ENCODE data around the gene PWWP2B. TPM values are rescaled to one million over a fixed set of nuclear protein-coding genes. Genes with fewer than 3 reads are reported as not detected.

The PWWP2B gene
- total and polyA plus RNA-seq, 2 experiments from 2014 or later: 2.3 to 12.8 TPM

DNA sequence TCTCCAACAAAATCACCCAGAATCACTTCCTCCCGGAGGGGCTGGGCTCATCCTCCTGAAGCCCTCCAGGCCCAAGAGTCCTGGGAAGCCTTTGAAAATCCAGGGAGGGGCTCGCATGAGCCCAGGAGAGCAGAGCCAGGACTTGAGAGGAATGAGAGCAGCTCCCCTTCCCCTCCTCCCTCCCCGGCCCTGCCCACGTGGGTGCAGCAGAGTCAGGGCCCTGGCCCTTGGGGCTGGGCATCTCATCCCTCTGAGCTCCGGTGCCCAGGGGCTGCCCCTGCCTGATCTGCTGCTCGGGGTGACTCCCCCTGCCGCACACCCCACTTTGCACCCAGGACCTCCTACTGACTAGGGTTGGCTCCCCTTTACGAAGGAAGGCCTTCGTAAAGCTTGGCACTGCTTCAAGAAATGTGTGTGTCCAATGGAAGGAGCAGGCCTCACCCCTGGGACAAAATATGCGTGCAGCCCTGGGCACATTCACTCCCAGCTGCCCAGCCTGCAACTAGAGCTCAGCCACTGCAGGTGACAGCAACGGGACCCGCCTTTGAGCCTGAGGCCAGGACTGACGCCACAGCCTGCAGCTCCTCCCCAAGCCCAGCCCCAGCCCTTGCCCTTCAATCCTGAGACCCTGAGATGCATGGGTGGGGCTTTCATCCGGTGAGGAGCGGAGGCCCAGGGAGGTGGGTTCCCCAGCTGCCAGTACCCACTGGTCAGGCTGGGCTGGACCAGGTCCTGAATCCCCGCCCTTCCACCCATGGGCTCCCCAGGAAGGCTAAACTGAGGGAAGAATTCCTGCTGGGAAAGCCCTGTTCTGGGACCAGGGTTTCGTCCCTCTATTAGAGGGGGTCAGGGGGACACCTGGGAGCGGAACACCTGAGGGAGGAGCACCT, 21.8 kb downstream of the PWWP2B start:
- Histone ChIP-seq H3K36me3 (ENCODE audit: insufficient read depth) (no peaks in the 10 kb centered on the region), H2AFZ (no peak overlapping the region), H3F3A (replicated peaks; ENCODE audit: low read depth) (0 out of 2 replicates have a peak, but pooled peaks cover 8% of the 10 kb centered on the region), H3K79me2 (replicated peaks; ENCODE audit: insufficient read depth) (no peaks in the 10 kb centered on the region), H3K27me3 (ENCODE audit: insufficient read depth) (no peaks in the 10 kb centered on the region), H3K4me3 (0 out of 2 replicates have a peak overlapping the region, but pooled peaks have one; percentile 34), H4K20me1 (replicated peaks; ENCODE audit: insufficient read depth) (no peaks in the 10 kb centered on the region), H3K27ac (ENCODE audit: low read depth) (peak overlapping the region; percentile 72; the same call in 1 of the 2 replicates), H3K4me2 (peak overlapping the region; percentile 55), H3K4me1 (ENCODE audit: insufficient read depth) (peaks cover 15% of the 10 kb centered on the region), H3K9me2 (ENCODE audit: insufficient read depth) (no peaks in the 10 kb centered on the region)
- ATAC-seq (peak; percentile 76), DNase-seq (ENCODE audit: low spot score) (peak; percentile 86)
- peaks cover 10% of the 10 kb centered on the region for H3K27me3 Mint-ChIP-seq (ENCODE audit: insufficient read depth, low read depth, poor library complexity)
- no peak for TF ChIP-seq JUNB (IDR thresholded peaks at IDR 0.05; ENCODE audit: unreplicated experiment)
- no peak for TF ChIP-seq CREB1 (CRISPR knock-in tag; IDR thresholded peaks at IDR 0.05; ENCODE audit: low read depth)
- TF ChIP-seq POLR2AphosphoS5 (IDR thresholded peaks at IDR 0.05; ENCODE audit: low read depth): peak; percentile 47; the same call in 1 of the 2 replicates
- TF ChIP-seq, protein P1, sequence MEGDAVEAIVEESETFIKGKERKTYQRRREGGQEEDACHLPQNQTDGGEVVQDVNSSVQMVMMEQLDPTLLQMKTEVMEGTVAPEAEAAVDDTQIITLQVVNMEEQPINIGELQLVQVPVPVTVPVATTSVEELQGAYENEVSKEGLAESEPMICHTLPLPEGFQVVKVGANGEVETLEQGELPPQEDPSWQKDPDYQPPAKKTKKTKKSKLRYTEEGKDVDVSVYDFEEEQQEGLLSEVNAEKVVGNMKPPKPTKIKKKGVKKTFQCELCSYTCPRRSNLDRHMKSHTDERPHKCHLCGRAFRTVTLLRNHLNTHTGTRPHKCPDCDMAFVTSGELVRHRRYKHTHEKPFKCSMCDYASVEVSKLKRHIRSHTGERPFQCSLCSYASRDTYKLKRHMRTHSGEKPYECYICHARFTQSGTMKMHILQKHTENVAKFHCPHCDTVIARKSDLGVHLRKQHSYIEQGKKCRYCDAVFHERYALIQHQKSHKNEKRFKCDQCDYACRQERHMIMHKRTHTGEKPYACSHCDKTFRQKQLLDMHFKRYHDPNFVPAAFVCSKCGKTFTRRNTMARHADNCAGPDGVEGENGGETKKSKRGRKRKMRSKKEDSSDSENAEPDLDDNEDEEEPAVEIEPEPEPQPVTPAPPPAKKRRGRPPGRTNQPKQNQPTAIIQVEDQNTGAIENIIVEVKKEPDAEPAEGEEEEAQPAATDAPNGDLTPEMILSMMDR (conservative IDR thresholded peaks at IDR 0.05; ENCODE audit: low read depth in 2 of 2): no peak
- H3K27ac Mint-ChIP-seq: peak overlapping the region; percentile 87; the same call in 1 of the 2 replicates
- H3K4me1 Mint-ChIP-seq: peaks cover 43% of the 10 kb centered on the region
- no peaks in the 10 kb centered on the region; the same call in 2 of the 3 replicates for H3K36me3 Mint-ChIP-seq (ENCODE audit: low read depth)
- H3K4me3 Mint-ChIP-seq: peak overlapping the region; percentile 34; the same call in 2 of the 3 replicates
- no peaks in the 10 kb centered on the region for H3K9me3 Mint-ChIP-seq

- Mint-ChIP-seq H3K4me3 (no peak overlapping the region; the same call in 2 of the 3 replicates), H3K27ac (no peak overlapping the region; the same call in 1 of the 2 replicates), H3K4me1 (peaks cover 37% of the 10 kb centered on the region), H3K36me3 (ENCODE audit: low read depth) (no peaks in the 10 kb centered on the region; the same call in 2 of the 3 replicates), H3K27me3 (ENCODE audit: insufficient read depth, low read depth, poor library complexity) (peaks cover 8% of the 10 kb centered on the region), H3K9me3 (no peaks in the 10 kb centered on the region; the same call in 2 of the 3 replicates)
- Histone ChIP-seq H3K27ac (ENCODE audit: low read depth) (no peak overlapping the region), H2AFZ (no peak overlapping the region), H3K4me2 (no peak overlapping the region), H3K4me3 (no peak overlapping the region), H3F3A (replicated peaks; ENCODE audit: low read depth) (0 out of 2 replicates have a peak, but pooled peaks cover 11% of the 10 kb centered on the region), H3K79me2 (replicated peaks; ENCODE audit: insufficient read depth) (no peaks in the 10 kb centered on the region), H4K20me1 (replicated peaks; ENCODE audit: insufficient read depth) (no peaks in the 10 kb centered on the region), H3K27me3 (ENCODE audit: insufficient read depth) (no peaks in the 10 kb centered on the region), H3K4me1 (ENCODE audit: insufficient read depth) (peaks cover 15% of the 10 kb centered on the region), H3K36me3 (ENCODE audit: insufficient read depth) (no peaks in the 10 kb centered on the region), H3K9me2 (ENCODE audit: insufficient read depth) (no peaks in the 10 kb centered on the region)
- DNase-seq (ENCODE audit: low spot score) (no peak), ATAC-seq (peak; percentile 23)
- TF ChIP-seq ZNF331 (CRISPR knock-in tag; IDR thresholded peaks at IDR 0.05; ENCODE audit: low read depth) (no peak), CREB1 (CRISPR knock-in tag; IDR thresholded peaks at IDR 0.05; ENCODE audit: low read depth) (no peak), ZNF114 (CRISPR knock-in tag; IDR thresholded peaks at IDR 0.05) (no peak)
- TF ChIP-seq, protein P1 (conservative IDR thresholded peaks at IDR 0.05; ENCODE audit: low read depth in 2 of 2): no peak
Observed at GRCh38 chr10:132419538-132420468, 22.8 kb downstream of the PWWP2B start.
